ENCODE results near the gene ETV7.

DNA sequence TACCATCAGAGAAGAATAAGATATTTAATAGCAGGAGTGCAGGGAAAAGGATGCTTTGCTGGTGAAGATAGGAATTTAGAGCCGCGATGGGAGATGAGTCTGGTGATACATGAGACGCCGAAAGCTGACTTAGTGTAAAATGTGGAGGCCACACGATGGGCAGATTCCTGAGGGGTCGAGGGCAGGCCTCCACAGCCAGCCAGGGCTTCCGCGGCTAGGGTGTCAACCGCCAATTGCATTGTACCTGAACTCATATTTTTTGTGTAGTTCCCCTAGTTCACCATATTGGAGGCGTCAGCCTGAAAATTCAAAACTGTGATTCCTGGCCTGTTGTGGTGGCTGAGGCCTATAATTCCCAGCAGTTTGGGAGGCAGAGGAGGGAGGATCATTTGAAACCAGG is 8.5 kb downstream of the ETV7 start:
- TF ChIP-seq, protein P1, sequence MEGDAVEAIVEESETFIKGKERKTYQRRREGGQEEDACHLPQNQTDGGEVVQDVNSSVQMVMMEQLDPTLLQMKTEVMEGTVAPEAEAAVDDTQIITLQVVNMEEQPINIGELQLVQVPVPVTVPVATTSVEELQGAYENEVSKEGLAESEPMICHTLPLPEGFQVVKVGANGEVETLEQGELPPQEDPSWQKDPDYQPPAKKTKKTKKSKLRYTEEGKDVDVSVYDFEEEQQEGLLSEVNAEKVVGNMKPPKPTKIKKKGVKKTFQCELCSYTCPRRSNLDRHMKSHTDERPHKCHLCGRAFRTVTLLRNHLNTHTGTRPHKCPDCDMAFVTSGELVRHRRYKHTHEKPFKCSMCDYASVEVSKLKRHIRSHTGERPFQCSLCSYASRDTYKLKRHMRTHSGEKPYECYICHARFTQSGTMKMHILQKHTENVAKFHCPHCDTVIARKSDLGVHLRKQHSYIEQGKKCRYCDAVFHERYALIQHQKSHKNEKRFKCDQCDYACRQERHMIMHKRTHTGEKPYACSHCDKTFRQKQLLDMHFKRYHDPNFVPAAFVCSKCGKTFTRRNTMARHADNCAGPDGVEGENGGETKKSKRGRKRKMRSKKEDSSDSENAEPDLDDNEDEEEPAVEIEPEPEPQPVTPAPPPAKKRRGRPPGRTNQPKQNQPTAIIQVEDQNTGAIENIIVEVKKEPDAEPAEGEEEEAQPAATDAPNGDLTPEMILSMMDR (conservative IDR thresholded peaks at IDR 0.05; ENCODE audit: low read length): no peak
- no peak for TF ChIP-seq EZH2phosphoT487 (IDR thresholded peaks at IDR 0.05; ENCODE audit: borderline replicate concordance)

Measured in Loucy (cell line).